Measurements from ENCODE around the gene HSD3B7.
"Not testable (repeated sequence)": the region's sequence is repeated elsewhere in the genome, so short reads cannot be mapped to it uniquely, and the experiment has no call there.

DNA sequence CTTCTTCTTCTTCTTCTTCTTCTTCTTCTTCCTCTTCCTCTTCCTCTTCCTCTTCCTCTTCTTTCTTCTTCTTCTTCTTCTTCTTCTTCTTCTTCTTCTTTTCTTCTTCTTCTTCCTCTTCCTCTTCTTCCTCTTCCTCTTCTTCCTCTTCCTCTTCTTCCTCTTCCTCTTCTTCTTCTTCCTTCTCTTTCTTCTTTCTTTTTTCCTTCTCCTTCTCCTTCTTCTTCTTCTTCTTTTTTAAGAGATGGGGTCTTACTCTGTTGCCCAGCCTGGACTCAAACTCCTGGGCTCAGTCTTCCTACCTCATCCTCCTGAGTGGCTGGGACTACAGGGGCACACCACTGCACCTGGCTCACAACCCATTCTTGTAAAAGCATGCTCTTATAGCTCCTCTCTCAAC lies 28.3 kb downstream of the HSD3B7 start:
- not testable (repeated sequence) for TF ChIP-seq POLR2AphosphoS5 (IDR thresholded peaks at IDR 0.05; ENCODE audit: low read depth, low read length); POLR2A (IDR thresholded peaks at IDR 0.05; ENCODE audit: low read depth, low read length); TAF1 (IDR thresholded peaks at IDR 0.05; ENCODE audit: borderline replicate concordance, low read depth, low read length)
